Activated CD4-positive, alpha-beta T cell treated with anti-CD3 and anti-CD28 coated beads, Interleukin-2, amount 10 ng/mL, durations not matched to agents 24 days and 14 days (primary cell): Measurements from ENCODE around the gene TRIM67. TPM values are rescaled to one million over a fixed set of nuclear protein-coding genes. Genes with fewer than 3 reads are reported as not detected.
A peak's percentile ranks its signal among the peaks of the same experiment; 100 is the strongest.

ENCODE experiments used
- DNase-seq: peaks from one replicate; pipeline ENCODE4 v3.0.0; 2022
- H3K27ac Mint-ChIP-seq: one replicate; pipeline ENCODE4 v1.8.0; 2022; ENCODE audit warnings: mild to moderate bottlenecking, mixed read lengths
- H3K27me3 Mint-ChIP-seq: one replicate; pipeline ENCODE4 v1.8.0; 2022; ENCODE audit warnings: mixed read lengths
- H3K36me3 Mint-ChIP-seq: one replicate; pipeline ENCODE4 v1.8.0; 2022; ENCODE audit warnings: low read depth, mild to moderate bottlenecking, mixed read lengths
- H3K4me1 Mint-ChIP-seq: one replicate; pipeline ENCODE4 v1.8.0; 2021; ENCODE audit warnings: mixed read lengths
- H3K4me3 Mint-ChIP-seq: one replicate; pipeline ENCODE4 v1.8.0; 2022; ENCODE audit warnings: mild to moderate bottlenecking, moderate library complexity, mixed read lengths
- H3K9me3 Mint-ChIP-seq: one replicate; pipeline ENCODE4 v1.8.0; 2021; ENCODE audit warnings: mixed read lengths
- intact Hi-C: fragments of 100-400 bp; cut with micrococcal nuclease; formaldehyde crosslinking; loops from one replicate; pipeline ENCODE4 v1.15.1; 2023
- total RNA-seq: library from RNA; stranded (reverse); gene quantifications from 2 replicates; pipeline ENCODE4 v1.2.3, GENCODE V29; 2022

Gene TRIM67
- total RNA-seq, 1 donor from 2014 or later: not detected

GRCh38 chr1:231233735-231234417, 72.0 kb downstream of the TRIM67 start:
- H3K36me3 Mint-ChIP-seq: peaks cover 46% of the 10 kb centered on the region
- intact Hi-C loops: no loop called here

GRCh38 chr1:231234506-231234905, 72.6 kb downstream of the TRIM67 start:
- no peak for DNase-seq
- Mint-ChIP-seq H3K4me1 (peaks cover 29% of the 10 kb centered on the region), H3K27ac (peak overlapping the region; percentile 2), H3K27me3 (no peaks in the 10 kb centered on the region), H3K9me3 (no peaks in the 10 kb centered on the region), H3K4me3 (no peak overlapping the region), H3K36me3 (peaks cover 50% of the 10 kb centered on the region)
- intact Hi-C loops: no loop called here

More at GRCh38 chr1:231233735-231234417, 72.0 kb downstream of the TRIM67 start:
- DNase-seq: no peak
- H3K4me1 Mint-ChIP-seq: peaks cover 25% of the 10 kb centered on the region
- H3K9me3 Mint-ChIP-seq: no peaks in the 10 kb centered on the region
- H3K27ac Mint-ChIP-seq: no peak overlapping the region
- no peaks in the 10 kb centered on the region for H3K27me3 Mint-ChIP-seq
- H3K4me3 Mint-ChIP-seq: no peak overlapping the region

GRCh38 chr1:231235526-231236207, 73.8 kb downstream of the TRIM67 start:
- Mint-ChIP-seq H3K9me3 (no peaks in the 10 kb centered on the region), H3K4me1 (peaks cover 37% of the 10 kb centered on the region), H3K36me3 (peaks cover 45% of the 10 kb centered on the region), H3K27ac (no peak overlapping the region), H3K4me3 (no peak overlapping the region), H3K27me3 (no peaks in the 10 kb centered on the region)
- DNase-seq: no peak
- intact Hi-C loops: no loop called here

GRCh38 chr1:231236208-231236591, 74.3 kb downstream of the TRIM67 start:
- Mint-ChIP-seq H3K27ac (no peak overlapping the region), H3K27me3 (no peaks in the 10 kb centered on the region), H3K9me3 (no peaks in the 10 kb centered on the region), H3K4me1 (peaks cover 34% of the 10 kb centered on the region), H3K4me3 (no peak overlapping the region), H3K36me3 (peaks cover 40% of the 10 kb centered on the region)
- intact Hi-C loops: no loop called here
- DNase-seq: no peak

GRCh38 chr1:231236938-231237337, 75.1 kb downstream of the TRIM67 start:
- no peak for DNase-seq
- Mint-ChIP-seq H3K36me3 (peaks cover 35% of the 10 kb centered on the region), H3K27ac (no peak overlapping the region), H3K4me3 (no peak overlapping the region), H3K4me1 (peaks cover 33% of the 10 kb centered on the region), H3K27me3 (no peaks in the 10 kb centered on the region), H3K9me3 (no peaks in the 10 kb centered on the region)
- intact Hi-C loops: no loop called here

- Mint-ChIP-seq H3K4me1 (peaks cover 44% of the 10 kb centered on the region), H3K36me3 (peaks cover 32% of the 10 kb centered on the region), H3K27me3 (no peaks in the 10 kb centered on the region), H3K4me3 (no peak overlapping the region), H3K27ac (no peak overlapping the region), H3K9me3 (no peaks in the 10 kb centered on the region)
- intact Hi-C loops: no loop called here
- no peak for DNase-seq
Observed at GRCh38 chr1:231238298-231238697, 76.4 kb downstream of the TRIM67 start.

GRCh38 chr1:231240531-231240882, 78.6 kb downstream of the TRIM67 start:
- no peaks in the 10 kb centered on the region for H3K27me3 Mint-ChIP-seq
- peaks cover 36% of the 10 kb centered on the region for H3K36me3 Mint-ChIP-seq
- intact Hi-C loops: loop anchor here (1.0 to 10.0 kb wide), 2 partner anchors 262 to 364 kb away; partner anchors contain the start of gene TTC13
- H3K4me1 Mint-ChIP-seq: peaks cover 51% of the 10 kb centered on the region
- no peak for DNase-seq
- H3K27ac Mint-ChIP-seq: peak overlapping the region; percentile 97
- H3K4me3 Mint-ChIP-seq: peak overlapping the region; percentile 94
- no peaks in the 10 kb centered on the region for H3K9me3 Mint-ChIP-seq

- Mint-ChIP-seq H3K27me3 (no peaks in the 10 kb centered on the region), H3K9me3 (no peaks in the 10 kb centered on the region), H3K4me1 (peaks cover 52% of the 10 kb centered on the region), H3K27ac (peak within 1 kb of the TSS; percentile 97), H3K36me3 (peaks cover 39% of the 10 kb centered on the region), H3K4me3 (peak within 1 kb of the TSS; percentile 94)
- peak; percentile 98 for DNase-seq
- intact Hi-C loops: loop anchor here (1.0 to 10.0 kb wide), 5 partner anchors 30 to 364 kb away; partner anchors contain the start of gene TTC13
Observed at GRCh38 chr1:231240883-231241735, 79.3 kb downstream of the TRIM67 start, which contains the start of gene GNPAT. GNPAT (plus strand) TSS chr1:231241212; CDS start chr1:231241379, 167 bp downstream.

- Mint-ChIP-seq H3K4me1 (peaks cover 50% of the 10 kb centered on the region), H3K27ac (peak overlapping the region; percentile 97), H3K4me3 (peak overlapping the region; percentile 94), H3K27me3 (no peaks in the 10 kb centered on the region), H3K36me3 (peaks cover 40% of the 10 kb centered on the region), H3K9me3 (no peaks in the 10 kb centered on the region)
- peak; percentile 74 for DNase-seq
- intact Hi-C loops: loop anchor here (1.0 to 10.0 kb wide), 6 partner anchors 30 to 363 kb away; partner anchors contain the start of genes SPRTN and TSNAX
Observed at GRCh38 chr1:231241750-231242149, 79.9 kb downstream of the TRIM67 start.

- Mint-ChIP-seq H3K27ac (peak overlapping the region; percentile 97), H3K4me3 (peak overlapping the region; percentile 94), H3K27me3 (no peaks in the 10 kb centered on the region), H3K4me1 (peaks cover 51% of the 10 kb centered on the region), H3K36me3 (peaks cover 35% of the 10 kb centered on the region), H3K9me3 (no peaks in the 10 kb centered on the region)
- intact Hi-C loops: loop anchor here (1.0 to 10.0 kb wide), 3 partner anchors 96 to 362 kb away; partner anchors contain the start of genes SPRTN and TSNAX
- DNase-seq: no peak
Observed at GRCh38 chr1:231242516-231243198, 80.8 kb downstream of the TRIM67 start.

- H3K27ac Mint-ChIP-seq: no peak overlapping the region
- H3K4me1 Mint-ChIP-seq: peaks cover 21% of the 10 kb centered on the region
- H3K9me3 Mint-ChIP-seq: no peaks in the 10 kb centered on the region
- peaks cover 45% of the 10 kb centered on the region for H3K36me3 Mint-ChIP-seq
- intact Hi-C loops: loop anchor here (10.0 kb wide), 1 partner anchor 356 kb away; no protein-coding TSS in a partner anchor
- H3K27me3 Mint-ChIP-seq: no peaks in the 10 kb centered on the region
- no peak overlapping the region for H3K4me3 Mint-ChIP-seq
- no peak for DNase-seq
Observed at GRCh38 chr1:231248778-231249177, 86.9 kb downstream of the TRIM67 start.

GRCh38 chr1:231252336-231252735, 90.5 kb downstream of the TRIM67 start:
- Mint-ChIP-seq H3K27ac (no peak overlapping the region), H3K36me3 (peaks cover 60% of the 10 kb centered on the region), H3K27me3 (no peaks in the 10 kb centered on the region), H3K9me3 (peaks cover 3% of the 10 kb centered on the region), H3K4me1 (peaks cover 6% of the 10 kb centered on the region), H3K4me3 (no peak overlapping the region)
- intact Hi-C loops: no loop called here
- DNase-seq: no peak

GRCh38 chr1:231260351-231260750, 98.5 kb downstream of the TRIM67 start:
- H3K9me3 Mint-ChIP-seq: peaks cover 17% of the 10 kb centered on the region
- no peak for DNase-seq
- H3K4me3 Mint-ChIP-seq: no peak overlapping the region
- peaks cover 87% of the 10 kb centered on the region for H3K36me3 Mint-ChIP-seq
- no peaks in the 10 kb centered on the region for H3K27me3 Mint-ChIP-seq
- no peak overlapping the region for H3K27ac Mint-ChIP-seq
- intact Hi-C loops: no loop called here
- H3K4me1 Mint-ChIP-seq: no peaks in the 10 kb centered on the region
